ENCODE measurements around the gene L3MBTL1. TPM values are rescaled to one million over a fixed set of nuclear protein-coding genes. Genes with fewer than 3 reads are reported as not detected.
A peak's percentile ranks its signal among the peaks of the same experiment; 100 is the strongest.

Gene L3MBTL1
- total RNA-seq: 1 to 10 TPM; 6.7 to 7.9 TPM

DNA sequence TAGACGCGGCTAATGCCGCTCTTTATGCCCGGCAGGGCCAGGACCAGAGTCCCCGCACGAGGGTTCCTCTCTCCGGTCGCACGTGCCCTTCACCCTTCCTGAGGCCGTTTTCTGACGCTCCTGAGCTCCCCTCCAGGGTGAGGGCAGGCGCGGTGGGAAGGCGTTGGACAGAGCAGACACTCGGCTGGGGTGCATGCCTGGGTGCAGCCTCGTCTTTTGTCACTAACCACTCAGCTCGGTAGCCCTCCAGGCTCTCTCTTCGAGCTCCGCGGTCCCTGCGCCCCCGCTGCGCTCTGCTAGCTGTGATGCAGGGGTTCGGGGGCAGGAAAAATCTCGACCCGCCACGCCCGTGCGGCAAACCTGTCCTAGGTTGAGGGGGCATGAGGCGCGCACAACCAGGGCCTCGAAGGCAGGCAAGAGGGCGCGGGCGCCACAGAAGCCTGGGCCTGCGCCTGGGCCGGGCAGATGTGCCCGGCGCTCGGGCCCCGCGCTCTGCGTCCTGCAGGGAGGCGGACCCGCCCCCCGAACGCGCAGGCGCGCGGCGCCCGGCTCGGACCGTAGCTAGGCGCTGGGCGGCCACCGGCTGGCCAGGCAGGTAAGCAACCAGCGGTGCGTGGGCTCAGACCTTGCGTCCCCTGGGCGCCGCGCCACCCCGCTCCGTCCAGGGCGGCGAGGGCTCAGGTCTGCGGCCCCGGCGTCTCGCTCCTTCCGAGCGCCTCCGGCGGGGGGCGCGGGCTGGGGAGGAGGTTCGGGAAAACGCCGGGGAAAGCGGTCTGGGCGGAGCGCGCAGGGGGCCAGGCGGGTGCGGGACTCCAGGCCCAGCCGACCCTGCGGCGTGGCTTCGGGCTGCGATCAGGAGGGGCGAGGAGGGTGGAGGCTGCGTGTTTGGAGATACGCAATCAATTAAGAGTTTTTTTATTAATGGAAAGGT is at the start of gene L3MBTL1:
Gene L3MBTL1, plus strand, starts transcription at position 548 of the 931 bp plus-strand sequence. CDS start 5,807 bp downstream, outside the sequence.
- peaks cover 6% of the 10 kb centered on the region for H3K4me1 Mint-ChIP-seq

DNA sequence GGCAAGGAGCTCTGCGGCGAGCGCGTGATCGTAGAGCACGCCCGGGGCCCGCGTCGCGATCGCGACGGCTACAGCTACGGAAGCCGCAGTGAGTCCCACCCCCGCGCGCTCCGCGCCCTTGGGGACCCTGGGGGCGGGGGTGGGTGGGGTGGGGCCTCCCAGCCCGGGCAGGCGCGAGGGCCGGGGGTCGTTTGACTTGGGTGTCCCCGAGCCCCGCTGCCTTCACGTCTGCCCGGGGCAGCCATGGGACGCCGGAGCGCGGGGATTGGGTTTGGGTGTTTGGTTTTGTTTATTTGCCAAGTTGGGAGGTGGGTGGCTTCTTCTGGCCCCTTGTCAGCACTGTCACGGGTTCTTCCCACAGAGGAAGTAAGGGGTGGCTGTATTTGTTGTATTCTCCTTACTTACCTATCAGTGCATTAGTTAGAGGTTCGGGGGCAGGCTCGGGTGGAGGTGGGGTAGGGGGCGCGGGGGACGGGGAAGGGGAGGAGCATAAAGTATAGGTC is 49.0 kb upstream of the L3MBTL1 start:
- H3K9me3 Mint-ChIP-seq: no peaks in the 10 kb centered on the region
- peaks cover 39% of the 10 kb centered on the region for H3K36me3 Mint-ChIP-seq (ENCODE audit: low read depth)
- peaks cover 43% of the 10 kb centered on the region for H3K4me1 Mint-ChIP-seq
- ChIA-PET CTCF (interaction anchor here (0.7 kb wide), 1 partner anchor 732 kb away, joined by 3 read pairs; no protein-coding TSS in a partner anchor), POLR2A (interaction anchor here (0.5 kb wide), 1 partner anchor 519 kb away, joined by 3 read pairs; no protein-coding TSS in a partner anchor)
- DNase-seq: no peak
- peaks cover 7% of the 10 kb centered on the region for H3K27me3 Mint-ChIP-seq
- peak overlapping the region; percentile 78 for H3K4me3 Mint-ChIP-seq
- peak overlapping the region; percentile 96 for H3K27ac Mint-ChIP-seq

More for the DNA sequence above, at the start of gene L3MBTL1:
- DNase-seq: no peak
- ChIA-PET POLR2A (no interaction called here), CTCF (interaction anchor here (1.1 kb wide), 1 partner anchor 14 kb away, joined by 3 read pairs; no protein-coding TSS in a partner anchor)
- Mint-ChIP-seq H3K36me3 (ENCODE audit: low read depth) (peaks cover 2% of the 10 kb centered on the region), H3K9me3 (no peaks in the 10 kb centered on the region), H3K27ac (no peak within 1 kb of the TSS), H3K4me3 (peak within 1 kb of the TSS; percentile 65), H3K27me3 (peaks cover 60% of the 10 kb centered on the region)

DNA sequence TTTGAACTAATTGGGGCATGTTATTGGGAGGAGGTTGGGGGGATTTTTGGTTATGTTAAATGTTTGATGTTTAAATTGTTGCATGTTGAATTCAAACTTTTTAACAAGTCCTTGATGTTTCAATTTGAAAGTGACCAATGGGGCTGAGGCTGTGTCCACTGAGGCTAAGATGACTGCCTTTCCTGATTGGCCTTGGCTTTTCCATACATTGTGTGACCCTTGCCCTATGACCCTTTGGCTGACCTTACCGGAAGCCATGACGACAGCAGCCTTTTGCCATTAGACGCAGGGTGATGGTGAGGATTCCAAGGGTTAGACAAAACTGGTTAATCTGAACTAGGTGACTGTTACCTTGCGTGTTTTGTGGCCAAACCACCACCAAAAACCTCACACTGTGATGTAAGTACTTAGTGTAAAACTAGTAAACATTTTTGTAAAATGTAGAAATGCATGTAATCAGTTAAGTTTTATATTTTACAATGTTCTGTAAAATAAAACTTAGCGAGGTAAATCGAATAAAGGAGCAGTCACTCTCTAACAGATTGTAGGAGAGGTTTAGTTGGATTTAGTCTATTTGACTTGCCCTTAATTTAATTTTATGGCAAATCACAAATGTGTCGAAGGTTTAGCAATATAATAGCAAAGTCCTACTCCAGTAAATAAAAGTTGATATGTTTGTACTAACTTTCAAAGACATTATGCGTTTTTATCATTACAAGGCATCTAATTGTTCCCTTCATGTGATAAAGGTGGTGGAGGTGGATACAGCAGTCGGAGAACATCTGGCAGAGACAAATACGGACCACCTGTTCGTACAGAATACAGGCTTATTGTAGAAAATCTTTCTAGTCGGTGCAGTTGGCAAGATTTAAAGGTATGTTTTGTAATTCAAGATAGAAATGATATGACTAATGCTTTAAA is 48.2 kb upstream of the L3MBTL1 start:
- Mint-ChIP-seq H3K9me3 (no peaks in the 10 kb centered on the region), H3K36me3 (ENCODE audit: low read depth) (peaks cover 47% of the 10 kb centered on the region), H3K27me3 (peaks cover 4% of the 10 kb centered on the region), H3K27ac (peak overlapping the region; percentile 85), H3K4me3 (peak overlapping the region; percentile 78), H3K4me1 (peaks cover 43% of the 10 kb centered on the region)
- DNase-seq: peak; percentile 23
- ChIA-PET CTCF (no interaction called here), POLR2A (no interaction called here)

DNA sequence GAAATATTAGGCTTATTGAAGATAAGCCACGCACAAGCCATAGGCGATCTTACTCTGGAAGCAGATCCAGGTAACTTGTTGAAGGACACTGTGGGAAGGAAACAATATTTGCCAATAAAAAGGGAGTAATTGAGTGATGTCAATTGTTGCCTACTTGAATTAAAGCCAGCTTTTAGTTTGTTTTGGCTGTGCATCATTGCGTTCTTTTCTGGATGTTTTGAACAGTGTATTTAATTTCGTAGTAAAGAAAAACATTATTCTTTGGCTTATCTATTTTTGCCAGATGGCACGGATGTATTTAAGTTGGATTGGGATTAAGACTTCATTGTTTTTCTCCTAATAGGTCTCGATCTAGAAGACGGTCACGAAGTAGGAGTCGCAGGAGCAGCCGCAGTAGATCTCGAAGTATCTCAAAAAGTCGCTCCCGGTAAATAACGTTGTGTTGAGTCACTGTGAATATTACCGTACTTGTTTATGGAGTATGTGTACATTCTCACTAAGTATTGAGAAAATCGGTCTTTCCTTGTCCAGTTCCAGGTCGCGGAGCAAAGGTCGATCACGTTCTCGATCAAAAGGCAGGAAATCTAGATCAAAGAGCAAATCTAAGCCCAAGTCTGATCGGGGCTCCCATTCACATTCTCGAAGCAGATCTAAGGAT is 47.2 kb upstream of the L3MBTL1 start:
- POLR2A ChIA-PET: no interaction called here
- peaks cover under 1% of the 10 kb centered on the region for H3K27me3 Mint-ChIP-seq
- no peak overlapping the region for H3K27ac Mint-ChIP-seq
- no peak for DNase-seq
- H3K4me3 Mint-ChIP-seq: peak overlapping the region; percentile 20
- H3K9me3 Mint-ChIP-seq: no peaks in the 10 kb centered on the region
- peaks cover 56% of the 10 kb centered on the region for H3K36me3 Mint-ChIP-seq (ENCODE audit: low read depth)
- CTCF ChIA-PET: no interaction called here
- H3K4me1 Mint-ChIP-seq: peaks cover 43% of the 10 kb centered on the region

DNA sequence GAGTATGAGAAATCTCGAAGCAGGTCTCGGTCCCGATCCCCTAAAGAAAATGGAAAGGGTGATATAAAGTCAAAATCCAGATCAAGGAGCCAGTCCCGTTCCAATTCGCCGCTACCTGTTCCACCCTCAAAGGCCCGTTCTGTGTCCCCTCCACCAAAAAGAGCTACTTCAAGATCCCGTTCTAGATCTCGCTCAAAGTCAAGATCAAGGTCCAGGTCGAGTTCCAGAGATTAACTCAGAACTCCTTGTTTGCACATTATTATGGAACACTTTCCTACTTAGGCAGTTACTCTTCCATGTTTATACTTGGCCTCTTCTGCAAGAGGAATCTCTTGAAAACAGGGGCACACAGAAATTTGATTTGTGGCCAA is 46.7 kb upstream of the L3MBTL1 start:
- Mint-ChIP-seq H3K36me3 (ENCODE audit: low read depth) (peaks cover 59% of the 10 kb centered on the region), H3K27me3 (no peaks in the 10 kb centered on the region), H3K4me3 (no peak overlapping the region), H3K27ac (no peak overlapping the region), H3K4me1 (peaks cover 43% of the 10 kb centered on the region), H3K9me3 (no peaks in the 10 kb centered on the region)
- DNase-seq: no peak
- ChIA-PET CTCF (no interaction called here), POLR2A (interaction anchor here (1.0 kb wide), 1 partner anchor 11 kb away, joined by 4 read pairs; no protein-coding TSS in a partner anchor)

DNA sequence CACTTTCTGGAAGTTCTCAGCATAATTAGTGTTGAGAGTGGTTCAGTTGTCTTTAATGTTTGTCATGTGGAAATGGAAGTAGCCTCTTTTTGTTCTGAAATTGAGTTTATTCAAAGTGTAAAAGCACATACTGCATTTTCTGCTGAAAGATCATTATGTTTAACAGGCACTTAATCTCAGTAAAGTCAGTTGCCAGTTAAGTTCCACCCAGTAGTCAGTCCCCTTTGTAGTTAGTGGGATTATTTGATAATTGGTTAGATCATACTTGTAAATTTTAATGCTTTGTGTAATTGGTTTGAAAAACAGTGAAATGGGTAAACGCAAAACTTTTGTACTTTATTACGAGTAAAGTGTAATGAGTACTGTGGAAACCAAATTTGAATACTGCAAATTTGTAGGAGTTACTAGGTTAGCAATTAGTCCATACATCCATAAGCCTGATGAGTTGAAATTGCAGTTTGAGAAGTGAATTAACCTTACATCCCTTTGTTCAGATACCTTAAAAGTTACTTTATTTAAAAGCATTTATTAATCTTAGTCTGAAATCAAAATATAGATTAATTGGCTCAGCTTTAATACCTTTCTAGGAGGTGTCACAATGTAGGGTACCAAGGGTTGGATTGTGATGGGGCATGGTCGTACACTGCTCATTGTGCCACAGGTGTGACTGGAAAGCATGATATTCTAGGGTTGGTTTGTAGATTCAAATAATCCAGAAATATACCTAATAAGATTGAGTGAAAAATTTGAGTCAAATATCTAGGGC is 45.4 kb upstream of the L3MBTL1 start:
- H3K27ac Mint-ChIP-seq: peak overlapping the region; percentile 25
- H3K36me3 Mint-ChIP-seq (ENCODE audit: low read depth): peaks cover 69% of the 10 kb centered on the region
- H3K9me3 Mint-ChIP-seq: no peaks in the 10 kb centered on the region
- ChIA-PET POLR2A (no interaction called here), CTCF (no interaction called here)
- no peak for DNase-seq
- H3K27me3 Mint-ChIP-seq: no peaks in the 10 kb centered on the region
- peaks cover 38% of the 10 kb centered on the region for H3K4me1 Mint-ChIP-seq
- H3K4me3 Mint-ChIP-seq: no peak overlapping the region

DNA sequence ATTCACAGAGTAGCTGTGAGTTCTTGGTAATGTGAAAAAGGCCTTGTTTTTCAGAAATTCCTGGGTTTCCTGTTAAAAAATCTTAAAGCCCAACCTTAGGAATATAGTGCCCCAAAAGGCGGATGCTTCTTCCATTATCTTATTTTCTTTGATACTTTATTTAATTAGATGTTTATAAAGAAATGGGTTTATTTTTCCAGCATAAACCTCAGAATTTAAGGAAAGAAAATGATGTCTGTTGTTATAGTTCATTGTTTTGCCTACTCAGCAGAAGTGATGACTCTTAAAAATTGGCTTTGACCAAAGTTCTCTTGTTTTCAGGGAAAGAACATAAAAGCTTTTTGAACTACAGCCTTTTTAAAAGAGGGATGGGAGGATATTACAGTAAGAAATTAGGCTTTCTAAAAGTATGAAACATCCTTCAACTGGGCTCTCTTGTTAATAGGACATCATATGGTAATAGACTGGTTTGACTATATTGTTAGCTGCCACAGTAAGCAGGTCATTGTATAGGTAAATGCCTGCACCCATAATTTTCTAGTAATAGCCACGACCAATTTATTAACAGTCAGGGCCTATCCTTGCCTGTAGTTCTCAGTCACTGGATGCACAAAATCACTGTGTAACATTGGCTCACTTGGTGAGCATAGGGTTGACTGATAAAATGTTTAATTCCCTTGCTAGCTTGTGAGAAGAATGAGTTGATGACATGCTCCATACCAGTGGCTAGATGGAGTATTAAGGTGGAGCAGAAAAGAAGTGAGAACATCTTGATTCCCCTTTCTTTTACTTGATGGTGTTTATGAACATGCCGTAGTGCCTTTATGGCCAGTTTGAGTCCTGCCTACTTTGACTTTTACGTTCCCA is 44.6 kb upstream of the L3MBTL1 start:
- H3K4me3 Mint-ChIP-seq: no peak overlapping the region
- no peaks in the 10 kb centered on the region for H3K27me3 Mint-ChIP-seq

DNA sequence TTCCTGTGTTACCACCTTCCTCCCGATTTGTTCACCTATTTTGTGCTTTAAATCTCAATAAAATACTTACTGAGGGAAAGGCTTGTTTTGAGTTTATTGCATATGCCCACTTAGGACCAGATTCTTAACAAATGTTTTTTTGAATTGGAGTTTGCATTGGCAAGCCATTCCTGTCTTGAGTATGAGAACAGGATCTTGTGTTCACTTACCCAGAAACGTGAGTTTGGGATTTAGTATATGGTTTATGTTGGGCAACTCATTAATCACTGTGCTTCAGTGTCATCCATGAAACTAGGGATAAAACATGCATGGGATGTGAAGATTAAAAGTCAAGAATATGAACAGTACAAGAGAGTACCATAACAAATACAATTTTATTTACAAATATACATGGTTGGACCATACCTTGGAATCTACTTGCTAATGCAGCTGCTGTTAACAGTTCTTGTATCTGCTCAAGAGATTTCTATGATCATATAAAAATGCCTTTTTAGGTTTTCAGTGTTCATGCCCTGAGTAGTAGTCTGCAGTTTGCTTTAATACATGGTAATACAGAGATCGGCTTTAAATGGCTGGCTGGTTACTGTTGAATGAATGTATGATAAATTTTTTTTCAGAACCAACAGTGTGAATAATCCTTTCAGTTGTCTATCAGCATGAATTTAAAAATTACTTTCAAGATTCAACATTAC is 43.8 kb upstream of the L3MBTL1 start:
- no peak overlapping the region for H3K4me3 Mint-ChIP-seq
- ChIA-PET CTCF (no interaction called here), POLR2A (no interaction called here)
- H3K27ac Mint-ChIP-seq: no peak overlapping the region
- no peaks in the 10 kb centered on the region for H3K27me3 Mint-ChIP-seq
- peaks cover 38% of the 10 kb centered on the region for H3K4me1 Mint-ChIP-seq
- DNase-seq: no peak
- H3K36me3 Mint-ChIP-seq (ENCODE audit: low read depth): peaks cover 69% of the 10 kb centered on the region
- no peaks in the 10 kb centered on the region for H3K9me3 Mint-ChIP-seq

More for the DNA sequence above, 44.6 kb upstream of the L3MBTL1 start:
- Mint-ChIP-seq H3K27ac (no peak overlapping the region), H3K9me3 (no peaks in the 10 kb centered on the region), H3K4me1 (peaks cover 38% of the 10 kb centered on the region), H3K36me3 (ENCODE audit: low read depth) (peaks cover 70% of the 10 kb centered on the region)
- CTCF ChIA-PET: no interaction called here
- DNase-seq: no peak
- POLR2A ChIA-PET: no interaction called here

DNA sequence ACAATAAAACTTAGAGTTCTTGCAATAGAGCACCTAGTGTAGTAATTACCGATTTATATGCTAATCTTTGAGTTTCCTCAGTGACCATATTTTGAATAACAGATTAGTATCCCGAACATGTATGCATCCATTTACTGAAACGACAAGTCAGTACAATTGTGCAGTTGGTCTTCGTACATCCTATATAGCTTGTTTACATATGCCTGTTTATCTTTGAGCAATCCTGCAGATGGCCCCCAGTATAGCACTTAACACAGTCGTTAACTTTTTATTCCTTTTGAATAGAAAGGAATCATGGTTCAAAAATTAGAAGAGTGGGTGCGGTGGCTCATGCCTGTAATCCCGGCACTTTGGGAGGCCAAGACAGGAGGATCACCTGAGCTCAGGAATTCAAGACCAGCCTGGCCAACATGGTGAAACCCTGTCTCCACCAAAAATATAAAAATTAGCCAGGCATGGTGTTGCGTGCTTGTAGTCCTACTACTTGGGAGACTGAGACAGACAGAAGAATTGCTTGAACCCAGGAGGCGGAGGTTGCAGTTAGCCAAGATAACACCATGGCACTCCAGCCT is 43.2 kb upstream of the L3MBTL1 start:
- H3K27ac Mint-ChIP-seq: no peak overlapping the region
- H3K9me3 Mint-ChIP-seq: no peaks in the 10 kb centered on the region
- no peaks in the 10 kb centered on the region for H3K27me3 Mint-ChIP-seq
- no peak overlapping the region for H3K4me3 Mint-ChIP-seq
- DNase-seq: no peak
- POLR2A ChIA-PET: no interaction called here
- CTCF ChIA-PET: no interaction called here
- H3K4me1 Mint-ChIP-seq: peaks cover 33% of the 10 kb centered on the region
- H3K36me3 Mint-ChIP-seq (ENCODE audit: low read depth): peaks cover 63% of the 10 kb centered on the region

DNA sequence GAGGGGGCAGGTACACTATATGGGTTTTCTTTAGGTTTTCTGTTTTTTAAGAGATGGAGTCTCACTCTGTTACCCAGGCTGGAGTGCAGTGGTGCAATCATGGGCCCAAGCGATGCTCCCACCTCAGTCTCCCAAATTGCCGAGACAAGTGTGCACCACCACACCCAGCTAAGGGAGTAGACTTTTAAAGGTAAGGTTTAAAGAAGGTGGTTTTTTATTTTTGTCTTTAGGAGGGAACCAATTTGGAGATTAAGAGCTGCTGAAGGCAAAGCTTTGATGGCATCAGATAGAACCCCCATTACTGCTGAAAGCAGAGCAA is 41.9 kb upstream of the L3MBTL1 start:
- Mint-ChIP-seq H3K9me3 (no peaks in the 10 kb centered on the region), H3K4me1 (peaks cover 20% of the 10 kb centered on the region), H3K27me3 (no peaks in the 10 kb centered on the region), H3K27ac (peak overlapping the region; percentile 19), H3K4me3 (no peak overlapping the region), H3K36me3 (ENCODE audit: low read depth) (peaks cover 56% of the 10 kb centered on the region)
- DNase-seq: no peak
- POLR2A ChIA-PET: interaction anchor here (0.8 kb wide), 1 partner anchor 8 kb away, joined by 3 read pairs; no protein-coding TSS in a partner anchor
- CTCF ChIA-PET: interaction anchor here (0.6 to 0.7 kb wide), 2 partner anchors 9 to 144 kb away, joined by 3 to 6 read pairs; no protein-coding TSS in a partner anchor

DNA sequence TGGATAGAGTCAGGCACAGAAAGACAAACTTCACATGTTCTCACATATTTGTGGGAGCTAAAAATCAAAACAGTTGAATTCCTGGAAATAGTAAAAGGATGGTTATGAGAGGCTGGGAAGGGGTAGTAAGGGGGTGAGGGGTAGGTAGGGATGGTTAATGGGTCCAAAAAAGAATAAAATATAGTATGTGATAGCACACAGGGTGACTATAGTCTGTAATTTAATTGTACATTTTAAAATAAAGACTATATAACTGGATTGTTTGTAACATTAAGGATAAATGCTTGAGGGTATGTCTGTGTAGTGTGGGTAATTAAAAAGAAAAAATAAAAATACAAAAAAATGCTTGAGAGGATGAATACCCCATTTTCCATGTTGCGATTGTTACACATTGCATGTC is 39.9 kb upstream of the L3MBTL1 start:
- CTCF ChIA-PET: no interaction called here
- no peak for DNase-seq
- Mint-ChIP-seq H3K27ac (no peak overlapping the region), H3K27me3 (no peaks in the 10 kb centered on the region), H3K4me3 (no peak overlapping the region), H3K4me1 (peaks cover 6% of the 10 kb centered on the region), H3K9me3 (no peaks in the 10 kb centered on the region), H3K36me3 (ENCODE audit: low read depth) (peaks cover 41% of the 10 kb centered on the region)
- POLR2A ChIA-PET: no interaction called here
